Neural progenitor cell (in vitro differentiated cells): ENCODE results near the gene GFOD1. TPM values are rescaled to one million over a fixed set of nuclear protein-coding genes. Genes with fewer than 3 reads are reported as not detected.

Experiments used
- DNase-seq: peaks from one replicate; pipeline ENCODE4 v3.0.0-alpha.2; 2016; ENCODE audit warnings: low spot score
- H2AFZ ChIP-seq: fragments of 200-600 bp; sonication (generic); replicated peaks from 2 replicates; pipeline ENCODE4 v1.6.1; 2016; ENCODE audit warnings: antibody characterized with exemption
- H3F3A ChIP-seq: fragments of 200-600 bp; sonication (generic); 2 replicates; pipeline ENCODE4 v1.6.1; 2016; ENCODE audit warnings: antibody characterized with exemption, low read depth
- H3K27ac ChIP-seq: fragments of 200-600 bp; sonication (generic); 2 replicates; pipeline ENCODE4 v1.5.1; 2016; ENCODE audit warnings: mild to moderate bottlenecking
- H3K27me3 ChIP-seq: fragments of 200-600 bp; sonication (generic); 2 replicates; pipeline ENCODE4 v1.6.1; 2016; ENCODE audit warnings: mild to moderate bottlenecking, moderate library complexity
- H3K36me3 ChIP-seq: fragments of 200-600 bp; sonication (generic); 2 replicates; pipeline ENCODE4 v1.5.1; 2016
- H3K4me1 ChIP-seq: fragments of 200-600 bp; sonication (generic); 2 replicates; pipeline ENCODE4 v1.6.1; 2016; ENCODE audit warnings: mixed run types
- H3K4me2 ChIP-seq: fragments of 200-600 bp; sonication (generic); 2 replicates; pipeline ENCODE4 v1.6.1; 2016
- H3K4me3 ChIP-seq: fragments of 200-600 bp; sonication (generic); 2 replicates; pipeline ENCODE4 v1.5.1; 2016
- H3K79me2 ChIP-seq: fragments of 200-600 bp; sonication (generic); 2 replicates; pipeline ENCODE4 v1.6.1; 2016; ENCODE audit warnings: low read depth
- H3K9ac ChIP-seq: fragments of 200-600 bp; sonication (generic); 2 replicates; pipeline ENCODE4 v1.6.1; 2016
- H3K9me3 ChIP-seq: fragments of 200-600 bp; sonication (generic); 2 replicates; pipeline ENCODE4 v1.5.1; 2016; ENCODE audit warnings: low read depth
- H4K20me1 ChIP-seq: fragments of 200-600 bp; sonication (generic); 2 replicates; pipeline ENCODE4 v1.6.1; 2016; ENCODE audit warnings: low read depth
- H3K27ac Mint-ChIP-seq: 3 replicates; pipeline ENCODE4 v1.8.0; 2021; ENCODE audit warnings: mixed read lengths
- H3K27me3 Mint-ChIP-seq: 2 replicates; pipeline ENCODE4 v1.8.0; 2022; ENCODE audit warnings: low read depth, mild to moderate bottlenecking, inconsistent platforms, moderate library complexity, mixed read lengths; ENCODE audit not compliant: insufficient read depth
- H3K36me3 Mint-ChIP-seq: 3 replicates; pipeline ENCODE4 v1.8.0; 2021; ENCODE audit warnings: mixed read lengths
- H3K4me1 Mint-ChIP-seq: 3 replicates; pipeline ENCODE4 v1.8.0; 2021; ENCODE audit warnings: mixed read lengths
- H3K4me3 Mint-ChIP-seq: 3 replicates; pipeline ENCODE4 v1.8.0; 2021; ENCODE audit warnings: mild to moderate bottlenecking, moderate library complexity, mixed read lengths
- H3K9me3 Mint-ChIP-seq: 3 replicates; pipeline ENCODE4 v1.8.0; 2020; ENCODE audit warnings: mixed read lengths
- EZH2 ChIP-seq: fragments of 200-600 bp; sonication (generic); IDR thresholded peaks from 2 replicates; pipeline ENCODE4 v1.6.1; 2017; ENCODE audit warnings: antibody characterized with exemption, mild to moderate bottlenecking, moderate library complexity
- EZH2phosphoT487 ChIP-seq: fragments of 200-600 bp; sonication (generic); IDR thresholded peaks from 2 replicates; pipeline ENCODE4 v1.6.1; 2017; ENCODE audit warnings: antibody characterized with exemption
- total RNA-seq: library from RNA; depleted of rRNA; stranded (reverse); fragments of >200 nt; gene quantifications from 2 replicates; pipeline ENCODE4 v1.2.3, GENCODE V29; 2015; ENCODE audit warnings: low replicate concordance
- TF ChIP-seq, protein P1 (sequence below): fragments of 200-600 bp; sonication (generic); IDR thresholded peaks from 2 replicates; pipeline ENCODE4 v1.5.1; 2017; ENCODE audit warnings: antibody characterized with exemption, mild to moderate bottlenecking

Gene GFOD1
- total RNA-seq, 1 donor from 2014 or later = 1.8 TPM

- H3K27ac Mint-ChIP-seq = no peak overlapping the region
- no peak for DNase-seq
- TF ChIP-seq EZH2phosphoT487 (no peak), EZH2 (no peak)
- TF ChIP-seq, protein P1, sequence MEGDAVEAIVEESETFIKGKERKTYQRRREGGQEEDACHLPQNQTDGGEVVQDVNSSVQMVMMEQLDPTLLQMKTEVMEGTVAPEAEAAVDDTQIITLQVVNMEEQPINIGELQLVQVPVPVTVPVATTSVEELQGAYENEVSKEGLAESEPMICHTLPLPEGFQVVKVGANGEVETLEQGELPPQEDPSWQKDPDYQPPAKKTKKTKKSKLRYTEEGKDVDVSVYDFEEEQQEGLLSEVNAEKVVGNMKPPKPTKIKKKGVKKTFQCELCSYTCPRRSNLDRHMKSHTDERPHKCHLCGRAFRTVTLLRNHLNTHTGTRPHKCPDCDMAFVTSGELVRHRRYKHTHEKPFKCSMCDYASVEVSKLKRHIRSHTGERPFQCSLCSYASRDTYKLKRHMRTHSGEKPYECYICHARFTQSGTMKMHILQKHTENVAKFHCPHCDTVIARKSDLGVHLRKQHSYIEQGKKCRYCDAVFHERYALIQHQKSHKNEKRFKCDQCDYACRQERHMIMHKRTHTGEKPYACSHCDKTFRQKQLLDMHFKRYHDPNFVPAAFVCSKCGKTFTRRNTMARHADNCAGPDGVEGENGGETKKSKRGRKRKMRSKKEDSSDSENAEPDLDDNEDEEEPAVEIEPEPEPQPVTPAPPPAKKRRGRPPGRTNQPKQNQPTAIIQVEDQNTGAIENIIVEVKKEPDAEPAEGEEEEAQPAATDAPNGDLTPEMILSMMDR = no peak
- Histone ChIP-seq H3K36me3 (no peaks in the 10 kb centered on the region), H3K79me2 (no peaks in the 10 kb centered on the region), H3K9ac (no peak overlapping the region), H3K9me3 (no peaks in the 10 kb centered on the region), H3K4me3 (no peak overlapping the region), H3K27me3 (no peaks in the 10 kb centered on the region), H4K20me1 (no peaks in the 10 kb centered on the region), H2AFZ (no peak overlapping the region), H3K4me1 (peaks cover 27% of the 10 kb centered on the region), H3K27ac (no peak overlapping the region), H3F3A (peaks cover 4% of the 10 kb centered on the region), H3K4me2 (no peak overlapping the region)
- no peaks in the 10 kb centered on the region for H3K36me3 Mint-ChIP-seq
- H3K4me1 Mint-ChIP-seq = peaks cover 34% of the 10 kb centered on the region
- peaks cover 2% of the 10 kb centered on the region for H3K27me3 Mint-ChIP-seq
- H3K9me3 Mint-ChIP-seq = no peaks in the 10 kb centered on the region
- H3K4me3 Mint-ChIP-seq = no peak overlapping the region
Observed at GRCh38 chr6:13375360-13375878, 112.0 kb downstream of the GFOD1 start.

GRCh38 chr6:13373919-13374318 lies 113.5 kb downstream of the GFOD1 start:
- Histone ChIP-seq H3K27ac (no peak overlapping the region), H3K79me2 (no peaks in the 10 kb centered on the region), H3K9ac (no peak overlapping the region), H3K4me2 (no peak overlapping the region), H3K36me3 (no peaks in the 10 kb centered on the region), H3K4me3 (no peak overlapping the region), H3K27me3 (no peaks in the 10 kb centered on the region), H3F3A (peaks cover 4% of the 10 kb centered on the region), H2AFZ (no peak overlapping the region), H4K20me1 (no peaks in the 10 kb centered on the region), H3K9me3 (no peaks in the 10 kb centered on the region), H3K4me1 (peaks cover 26% of the 10 kb centered on the region)
- Mint-ChIP-seq H3K4me3 (no peak overlapping the region), H3K36me3 (no peaks in the 10 kb centered on the region), H3K9me3 (no peaks in the 10 kb centered on the region), H3K27me3 (peaks cover 2% of the 10 kb centered on the region), H3K4me1 (peaks cover 38% of the 10 kb centered on the region), H3K27ac (peak overlapping the region; percentile 14)
- no peak for DNase-seq
- TF ChIP-seq EZH2phosphoT487 (no peak), EZH2 (no peak)
- TF ChIP-seq, protein P1 = no peak

GRCh38 chr6:13373488-13373886 lies 113.9 kb downstream of the GFOD1 start:
- no peak overlapping the region for H3K4me2 ChIP-seq
- Mint-ChIP-seq H3K36me3 (no peaks in the 10 kb centered on the region), H3K4me3 (no peak overlapping the region), H3K27ac (peak overlapping the region; percentile 14), H3K27me3 (peaks cover 2% of the 10 kb centered on the region), H3K9me3 (no peaks in the 10 kb centered on the region), H3K4me1 (peaks cover 42% of the 10 kb centered on the region)
- peaks cover 4% of the 10 kb centered on the region for H3F3A ChIP-seq
- no peaks in the 10 kb centered on the region for H3K79me2 ChIP-seq
- no peak overlapping the region for H3K27ac ChIP-seq
- H4K20me1 ChIP-seq = no peaks in the 10 kb centered on the region
- peaks cover 24% of the 10 kb centered on the region for H3K4me1 ChIP-seq
- no peaks in the 10 kb centered on the region for H3K27me3 ChIP-seq
- no peaks in the 10 kb centered on the region for H3K36me3 ChIP-seq
- no peak for DNase-seq
- H3K9ac ChIP-seq = no peak overlapping the region
- no peak for TF ChIP-seq EZH2
- TF ChIP-seq, protein P1 = no peak
- TF ChIP-seq EZH2phosphoT487 = no peak
- H2AFZ ChIP-seq = no peak overlapping the region
- no peaks in the 10 kb centered on the region for H3K9me3 ChIP-seq
- no peak overlapping the region for H3K4me3 ChIP-seq
